GM12891 (cell line): ENCODE data around the gene RPS6KA2.

Experiments
- DNase-seq: peaks from one replicate; pipeline ENCODE4 v3.0.0; 2011; ENCODE audit warnings: low spot score; ENCODE audit not compliant: insufficient read length
- FAIRE-seq: peaks from 2 replicates; lab custom pipeline; 2011; peaks lifted over from hg19 to GRCh38; lab: Jason Lieb, UNC
- PAX5 ChIP-seq: IDR thresholded peaks from 2 replicates; pipeline ENCODE4 v1.6.1; 2011; ENCODE audit warnings: low read length, moderate library complexity, mild to moderate bottlenecking; ENCODE audit not compliant: insufficient read depth, severe bottlenecking
- POLR2A ChIP-seq: IDR thresholded peaks from 2 replicates; pipeline ENCODE4 v1.6.1; 2011; ENCODE audit warnings: low read depth, low read length, control low read depth
- POLR2AphosphoS5 ChIP-seq: IDR thresholded peaks from 2 replicates; pipeline ENCODE4 v1.6.1; 2011; ENCODE audit warnings: low read depth, low read length, control low read depth
- POU2F2 ChIP-seq: IDR thresholded peaks from 2 replicates; pipeline ENCODE4 v1.6.1; 2011; ENCODE audit warnings: low read depth, mild to moderate bottlenecking, control low read depth, low read length, moderate library complexity
- SPI1 ChIP-seq: IDR thresholded peaks from 2 replicates; pipeline ENCODE4 v1.6.1; 2011; ENCODE audit warnings: low read depth, low read length, control low read depth
- TAF1 ChIP-seq: IDR thresholded peaks from 2 replicates; pipeline ENCODE4 v1.6.1; 2011; ENCODE audit warnings: low read depth, low read length, control low read depth

RPS6KA2 gene

GRCh38 chr6:166567813-166568212 lies 59.2 kb downstream of the RPS6KA2 start:
- no peak for FAIRE-seq
- no peak for DNase-seq
- TF ChIP-seq POLR2AphosphoS5 (no peak), POU2F2 (no peak), PAX5 (no peak), SPI1 (no peak), TAF1 (no peak)

GRCh38 chr6:166567107-166567506 lies 59.9 kb downstream of the RPS6KA2 start:
- FAIRE-seq (no peak), DNase-seq (no peak)
- TF ChIP-seq POLR2A (no peak), SPI1 (no peak), TAF1 (no peak), PAX5 (no peak), POU2F2 (no peak), POLR2AphosphoS5 (no peak)

- DNase-seq: no peak
- TF ChIP-seq POLR2AphosphoS5: no peak
- TF ChIP-seq POLR2A: no peak
- no peak for TF ChIP-seq SPI1
- FAIRE-seq: no peak
Measured at GRCh38 chr6:166566026-166567011, 60.7 kb downstream of the RPS6KA2 start.

GRCh38 chr6:166565084-166565967 lies 61.7 kb downstream of the RPS6KA2 start:
- no peak for FAIRE-seq
- no peak for DNase-seq
- no peak for TF ChIP-seq POLR2A
- TF ChIP-seq SPI1: no peak
- no peak for TF ChIP-seq POU2F2
- TF ChIP-seq PAX5: no peak
- no peak for TF ChIP-seq POLR2AphosphoS5
- TF ChIP-seq TAF1: no peak

- no peak for DNase-seq
- no peak for FAIRE-seq
- TF ChIP-seq POLR2AphosphoS5 (no peak), TAF1 (no peak), POU2F2 (no peak), PAX5 (no peak), POLR2A (no peak), SPI1 (no peak)
Measured at GRCh38 chr6:166563805-166564204, 63.2 kb downstream of the RPS6KA2 start.

- no peak for TF ChIP-seq PAX5
- no peak for TF ChIP-seq SPI1
- no peak for TF ChIP-seq POLR2A
- no peak for DNase-seq
- no peak for FAIRE-seq
Measured at GRCh38 chr6:166563200-166563599, 63.9 kb downstream of the RPS6KA2 start.

- DNase-seq (no peak), FAIRE-seq (no peak)
- TF ChIP-seq POLR2A: no peak
- TF ChIP-seq POLR2AphosphoS5: no peak
- no peak for TF ChIP-seq PAX5
- no peak for TF ChIP-seq SPI1
- no peak for TF ChIP-seq POU2F2
- TF ChIP-seq TAF1: no peak
Measured at GRCh38 chr6:166562726-166563125, 64.3 kb downstream of the RPS6KA2 start.

GRCh38 chr6:166561771-166562359 lies 65.2 kb downstream of the RPS6KA2 start:
- DNase-seq (no peak), FAIRE-seq (no peak)
- TF ChIP-seq POLR2AphosphoS5: no peak
- no peak for TF ChIP-seq POU2F2
- no peak for TF ChIP-seq TAF1
- no peak for TF ChIP-seq POLR2A
- TF ChIP-seq PAX5: no peak
- no peak for TF ChIP-seq SPI1

GRCh38 chr6:166560222-166560621 lies 66.8 kb downstream of the RPS6KA2 start:
- no peak for DNase-seq
- no peak for FAIRE-seq
- TF ChIP-seq POLR2A: no peak
- TF ChIP-seq SPI1: no peak
- TF ChIP-seq PAX5: no peak
- TF ChIP-seq POLR2AphosphoS5: no peak
- TF ChIP-seq POU2F2: no peak
- TF ChIP-seq TAF1: no peak
